ENCODE results near the gene TRPM5. TPM values are rescaled to one million over a fixed set of nuclear protein-coding genes. Genes with fewer than 3 reads are reported as not detected.

TRPM5 gene
- total RNA-seq, 4 donors from 2014 or later = 1.4 to 7.5 (median 4.3) TPM

DNA sequence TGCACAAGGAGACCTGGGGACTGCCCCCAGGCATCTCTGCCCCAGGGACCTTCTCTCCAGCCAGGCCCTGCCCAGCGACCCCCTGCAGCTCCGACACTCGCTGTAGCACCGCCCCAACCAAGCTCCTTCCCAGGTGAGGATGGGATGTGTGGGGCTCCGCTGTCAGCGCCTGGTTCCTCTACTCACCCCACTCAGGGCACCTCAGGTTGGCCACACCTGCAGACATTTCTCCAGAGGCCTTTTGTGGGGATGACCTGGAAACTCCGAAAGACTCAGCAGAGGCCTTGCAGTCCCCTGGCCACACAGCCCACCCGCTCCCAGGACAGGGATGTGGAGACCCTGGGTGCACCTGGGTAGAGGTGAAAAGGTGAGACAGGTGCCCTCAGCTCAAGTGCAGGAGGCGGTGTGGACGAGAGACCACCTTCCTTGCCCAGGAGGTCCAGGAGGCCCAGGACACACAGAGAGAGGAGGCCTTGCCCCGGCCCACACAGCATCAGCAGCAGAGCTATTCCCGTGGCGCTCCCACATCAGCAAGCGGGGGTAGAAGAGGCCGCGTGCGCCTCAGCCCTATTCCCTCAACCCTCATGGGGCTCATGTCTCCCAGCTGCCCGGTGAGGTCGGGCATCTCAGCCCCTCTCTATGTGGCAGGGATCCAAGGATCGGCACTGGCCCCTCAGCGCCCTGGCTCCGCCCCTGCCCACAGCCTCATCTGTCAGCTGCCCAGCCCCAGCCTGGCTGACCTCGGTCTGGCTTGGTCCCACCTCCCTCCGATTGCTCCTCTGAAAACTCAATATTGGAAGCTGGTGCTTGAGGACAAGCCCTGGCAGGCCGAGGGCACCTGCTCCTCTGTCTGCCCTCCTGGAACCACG is 20.9 kb downstream of the TRPM5 start:
- 68% methylated on average over 19 of the region's 26 CpGs; no CpG with 5 or more reads in 1 of the 2 donors for WGBS, 2 donors (ENCODE audit: low coverage in 1 of 2)
- TF ChIP-seq, protein P1, sequence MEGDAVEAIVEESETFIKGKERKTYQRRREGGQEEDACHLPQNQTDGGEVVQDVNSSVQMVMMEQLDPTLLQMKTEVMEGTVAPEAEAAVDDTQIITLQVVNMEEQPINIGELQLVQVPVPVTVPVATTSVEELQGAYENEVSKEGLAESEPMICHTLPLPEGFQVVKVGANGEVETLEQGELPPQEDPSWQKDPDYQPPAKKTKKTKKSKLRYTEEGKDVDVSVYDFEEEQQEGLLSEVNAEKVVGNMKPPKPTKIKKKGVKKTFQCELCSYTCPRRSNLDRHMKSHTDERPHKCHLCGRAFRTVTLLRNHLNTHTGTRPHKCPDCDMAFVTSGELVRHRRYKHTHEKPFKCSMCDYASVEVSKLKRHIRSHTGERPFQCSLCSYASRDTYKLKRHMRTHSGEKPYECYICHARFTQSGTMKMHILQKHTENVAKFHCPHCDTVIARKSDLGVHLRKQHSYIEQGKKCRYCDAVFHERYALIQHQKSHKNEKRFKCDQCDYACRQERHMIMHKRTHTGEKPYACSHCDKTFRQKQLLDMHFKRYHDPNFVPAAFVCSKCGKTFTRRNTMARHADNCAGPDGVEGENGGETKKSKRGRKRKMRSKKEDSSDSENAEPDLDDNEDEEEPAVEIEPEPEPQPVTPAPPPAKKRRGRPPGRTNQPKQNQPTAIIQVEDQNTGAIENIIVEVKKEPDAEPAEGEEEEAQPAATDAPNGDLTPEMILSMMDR (IDR thresholded peaks at IDR 0.05) = no peak
- no peak for TF ChIP-seq EP300 (IDR thresholded peaks at IDR 0.05; ENCODE audit: low read depth)
- TF ChIP-seq POLR2AphosphoS5 (IDR thresholded peaks at IDR 0.05) = no peak
- no peak for TF ChIP-seq POLR2A (IDR thresholded peaks at IDR 0.05)
- in situ Hi-C loops (cut with MboI; ENCODE audit: low pct_ligation_motif_present in 1 of 4, low pct_unique_long_range_greater_than_20kb in 1 of 4, low sequenced_read_pairs in 3 of 4) = loop anchor here in 3 of 4 donors (10.0 to 25.0 kb wide), 7 partner anchors 109 to 471 kb away; no protein-coding TSS in a partner anchor

DNA sequence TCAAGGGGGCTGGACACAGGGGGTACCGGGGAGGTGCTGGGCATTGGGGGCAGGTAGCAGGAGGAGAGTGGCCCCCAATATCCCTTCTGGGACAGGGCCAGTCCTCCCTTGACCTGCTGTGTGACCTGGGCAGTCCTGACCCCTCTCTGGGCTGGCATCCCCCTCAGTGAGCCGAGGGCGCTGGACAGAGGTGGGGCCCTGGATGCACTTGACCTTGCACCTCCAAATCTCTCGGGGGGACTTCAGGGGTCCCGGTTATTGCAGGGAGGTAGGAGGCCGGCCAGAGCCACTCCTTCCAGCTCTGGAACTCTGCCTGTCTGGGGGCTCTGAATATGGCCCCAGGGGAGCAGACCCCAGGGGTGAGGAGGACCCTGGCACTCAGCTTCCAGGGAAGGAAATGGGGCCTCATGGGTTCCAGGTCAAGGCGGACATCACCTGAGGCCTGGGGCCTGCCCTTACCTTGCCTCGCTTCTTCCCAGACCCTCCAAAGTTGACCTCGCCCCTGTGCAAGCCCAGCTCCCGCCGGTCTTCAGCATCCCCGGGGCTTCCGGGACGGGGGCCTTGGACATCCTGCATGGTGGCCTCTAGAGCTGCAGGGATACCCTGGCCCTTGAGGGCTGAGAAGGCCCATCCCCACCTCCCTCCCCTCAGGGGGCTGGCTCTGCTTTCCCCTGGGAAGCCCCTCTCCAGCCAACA is 21.7 kb downstream of the TRPM5 start:
- Histone ChIP-seq H3K9me3 (no peaks in the 10 kb centered on the region), H3K27me3 (peaks cover 40% of the 10 kb centered on the region), H3K36me3 (no peaks in the 10 kb centered on the region), H3K4me1 (peaks cover 9 to 18% (median 12%) of the 10 kb centered on the region in 4 donors), H3K27ac (no peak overlapping the region), H3K4me3 (no peak overlapping the region)
- 41% methylated on average over 6 of the region's 14 CpGs; no CpG with 5 or more reads in 1 of the 2 donors for WGBS, 2 donors (ENCODE audit: low coverage in 1 of 2)
- no peak for TF ChIP-seq EP300 (IDR thresholded peaks at IDR 0.05; ENCODE audit: low read depth)
- TF ChIP-seq, protein P1 (IDR thresholded peaks at IDR 0.05) = no peak
- no peak for TF ChIP-seq POLR2AphosphoS5 (IDR thresholded peaks at IDR 0.05)
- no peak for TF ChIP-seq POLR2A (IDR thresholded peaks at IDR 0.05)
- intact Hi-C loops (cut with DNase I; ENCODE audit: low total_unique reads) = loop anchor here (10.0 kb wide), 1 partner anchor 472 kb away; no protein-coding TSS in a partner anchor
- no peak for DNase-seq
- in situ Hi-C loops (cut with MboI; ENCODE audit: low pct_ligation_motif_present in 1 of 4, low pct_unique_long_range_greater_than_20kb in 1 of 4, low sequenced_read_pairs in 3 of 4) = loop anchor here in 3 of 4 donors (10.0 to 25.0 kb wide), 7 partner anchors 108 to 472 kb away; no protein-coding TSS in a partner anchor

More for the DNA sequence above, 20.9 kb downstream of the TRPM5 start:
- Histone ChIP-seq H3K27me3 (peaks cover 40% of the 10 kb centered on the region), H3K4me1 (peaks cover 9 to 20% (median 12%) of the 10 kb centered on the region in 4 donors), H3K4me3 (no peak overlapping the region), H3K27ac (no peak overlapping the region), H3K9me3 (no peaks in the 10 kb centered on the region), H3K36me3 (no peaks in the 10 kb centered on the region)
- intact Hi-C loops (cut with DNase I; ENCODE audit: low total_unique reads) = loop anchor here (10.0 kb wide), 1 partner anchor 471 kb away; no protein-coding TSS in a partner anchor
- no peak for DNase-seq

DNA sequence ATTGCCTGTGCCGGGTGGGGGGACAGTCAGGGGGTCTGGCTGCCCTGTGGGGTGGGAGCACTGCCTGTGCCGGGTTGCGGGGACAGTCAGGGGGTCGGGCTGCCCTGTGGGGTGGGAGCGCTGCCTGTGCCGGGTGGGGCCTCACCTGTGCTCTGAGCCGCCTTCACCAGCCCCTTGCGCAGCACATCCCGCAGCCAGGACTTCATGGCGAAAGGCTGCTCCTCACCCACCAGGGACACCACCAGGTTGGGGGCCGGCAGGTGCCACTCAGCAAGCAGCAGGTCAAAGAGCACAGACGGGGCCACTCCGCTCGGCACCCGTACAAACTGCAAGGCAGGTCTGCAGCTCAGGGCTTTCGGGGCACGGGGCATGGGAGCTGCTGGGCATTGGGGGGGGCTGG is 22.3 kb downstream of the TRPM5 start:
- H3K4me1 ChIP-seq = peaks cover 9 to 15% (median 11%) of the 10 kb centered on the region in 4 donors
- no peaks in the 10 kb centered on the region for H3K9me3 ChIP-seq
- no peak overlapping the region for H3K4me3 ChIP-seq
- no peaks in the 10 kb centered on the region for H3K36me3 ChIP-seq
- in situ Hi-C loops (cut with MboI; ENCODE audit: low pct_ligation_motif_present in 1 of 4, low pct_unique_long_range_greater_than_20kb in 1 of 4, low sequenced_read_pairs in 3 of 4) = loop anchor here in 3 of 4 donors (10.0 to 25.0 kb wide), 7 partner anchors 107 to 473 kb away; no protein-coding TSS in a partner anchor
- H3K27me3 ChIP-seq = peaks cover 40% of the 10 kb centered on the region
- H3K27ac ChIP-seq = no peak overlapping the region
- no peak for DNase-seq
- WGBS, 2 donors (ENCODE audit: low coverage in 1 of 2) = 71% methylated on average over 7 of the region's 17 CpGs; no CpG with 5 or more reads in 1 of the 2 donors
- TF ChIP-seq POLR2AphosphoS5 (IDR thresholded peaks at IDR 0.05) (no peak), POLR2A (IDR thresholded peaks at IDR 0.05) (no peak), EP300 (IDR thresholded peaks at IDR 0.05; ENCODE audit: low read depth) (no peak)
- TF ChIP-seq, protein P1 (IDR thresholded peaks at IDR 0.05) = no peak
- intact Hi-C loops (cut with DNase I; ENCODE audit: low total_unique reads) = loop anchor here (2.0 to 10.0 kb wide), 2 partner anchors 117 to 473 kb away; no protein-coding TSS in a partner anchor

Data from transverse colon (tissue), 4 donors.